ENCODE results near the gene ACAD10.
"Not testable (repeated sequence)": the region's sequence is repeated elsewhere in the genome, so short reads cannot be mapped to it uniquely, and the experiment has no call there.

The ACAD10 gene

GRCh38 chr12:111672822-111673381 is 13.0 kb upstream of the ACAD10 start:
- H3K4me3 ChIP-seq (ENCODE audit: low read length): no peak overlapping the region
- no peak for TF ChIP-seq ZNF274 (IDR thresholded peaks at IDR 0.05; ENCODE audit: low read depth, low read length)

GRCh38 chr12:111673503-111673902 is 12.3 kb upstream of the ACAD10 start:
- no peak for TF ChIP-seq ZNF274 (IDR thresholded peaks at IDR 0.05; ENCODE audit: low read depth, low read length)
- no peak overlapping the region for H3K4me3 ChIP-seq (ENCODE audit: low read length)

DNA sequence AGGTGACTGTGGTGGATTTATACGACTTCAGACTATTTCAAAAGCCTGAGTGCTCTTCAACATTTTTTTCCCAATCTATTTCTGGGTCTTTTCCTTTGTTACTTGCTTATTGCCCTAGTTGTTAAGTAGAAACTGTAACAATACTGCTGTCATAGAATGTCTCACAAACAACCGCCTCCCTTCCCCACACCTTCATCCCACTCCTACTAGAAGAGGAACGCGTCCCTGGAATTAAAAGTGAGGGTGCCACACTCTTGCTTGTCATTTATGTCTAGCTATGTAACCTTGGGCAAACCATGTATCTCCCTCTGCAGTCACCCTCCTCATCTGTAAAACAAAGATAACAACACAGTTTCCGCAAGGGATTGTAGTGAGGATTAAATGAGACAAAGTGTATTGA is 8.7 kb upstream of the ACAD10 start:
- H3K4me3 ChIP-seq (ENCODE audit: low read length): no peak overlapping the region
- TF ChIP-seq ZNF274 (IDR thresholded peaks at IDR 0.05; ENCODE audit: low read depth, low read length): no peak

- H3K4me3 ChIP-seq (ENCODE audit: low read length): peak overlapping the region; percentile 83
These were observed 1.2 kb upstream of the ACAD10 start for GRCh38 chr12:111684485-111685198.

- TF ChIP-seq ZNF274 (IDR thresholded peaks at IDR 0.05; ENCODE audit: low read depth, low read length): no peak
- H3K4me3 ChIP-seq (ENCODE audit: low read length): peak overlapping the region; percentile 83
These were observed 487 bp upstream of the ACAD10 start for GRCh38 chr12:111685322-111685810.

DNA sequence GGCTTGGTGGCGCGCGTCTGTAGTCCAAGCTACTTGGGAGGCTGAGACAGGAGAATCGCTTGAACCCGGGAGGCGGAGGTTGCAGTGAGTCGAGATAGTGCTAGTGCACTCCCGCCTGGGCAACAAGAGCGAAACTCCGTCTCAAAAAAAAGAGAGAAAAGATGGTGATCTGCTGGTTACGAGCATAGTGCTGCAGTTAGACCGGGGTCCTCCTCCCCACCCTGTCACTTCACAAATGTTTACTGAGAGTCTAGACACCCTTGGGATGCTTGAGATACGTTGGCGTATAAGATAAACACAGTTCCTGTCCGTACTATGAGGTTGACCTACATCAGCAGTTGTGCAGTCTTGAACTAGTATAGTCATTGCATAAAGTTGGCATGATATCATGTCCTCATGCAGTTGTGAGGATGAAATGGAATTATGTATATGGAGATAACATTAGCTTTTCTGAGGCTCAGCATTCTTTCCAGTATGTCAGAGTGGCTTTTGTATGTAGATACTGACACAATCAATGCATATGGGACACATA is 787 bp downstream of the ACAD10 start:
- peak overlapping the region; percentile 83 for H3K4me3 ChIP-seq (ENCODE audit: low read length)
- TF ChIP-seq ZNF274 (IDR thresholded peaks at IDR 0.05; ENCODE audit: low read depth, low read length): no peak

DNA sequence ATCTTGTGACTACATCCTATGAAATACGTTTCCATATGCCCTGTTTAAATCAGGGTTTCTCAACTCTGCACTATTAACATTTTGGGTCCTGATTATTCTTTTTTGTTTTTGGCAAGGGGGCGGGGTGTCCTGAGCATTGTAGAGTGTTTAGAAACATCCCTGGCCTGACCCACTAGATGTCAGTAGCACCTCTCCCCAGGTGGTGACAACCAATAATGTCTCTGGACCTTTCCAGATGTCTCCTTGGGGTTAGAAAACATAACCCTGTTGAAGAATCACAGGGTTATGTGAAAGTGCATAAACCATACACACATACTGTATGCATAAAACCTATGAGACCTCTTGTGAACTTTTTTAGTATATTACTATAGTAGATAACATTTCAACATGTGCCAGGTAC is 1.4 kb downstream of the ACAD10 start:
- no peak overlapping the region for H3K4me3 ChIP-seq (ENCODE audit: low read length)
- TF ChIP-seq ZNF274 (IDR thresholded peaks at IDR 0.05; ENCODE audit: low read depth, low read length): no peak

DNA sequence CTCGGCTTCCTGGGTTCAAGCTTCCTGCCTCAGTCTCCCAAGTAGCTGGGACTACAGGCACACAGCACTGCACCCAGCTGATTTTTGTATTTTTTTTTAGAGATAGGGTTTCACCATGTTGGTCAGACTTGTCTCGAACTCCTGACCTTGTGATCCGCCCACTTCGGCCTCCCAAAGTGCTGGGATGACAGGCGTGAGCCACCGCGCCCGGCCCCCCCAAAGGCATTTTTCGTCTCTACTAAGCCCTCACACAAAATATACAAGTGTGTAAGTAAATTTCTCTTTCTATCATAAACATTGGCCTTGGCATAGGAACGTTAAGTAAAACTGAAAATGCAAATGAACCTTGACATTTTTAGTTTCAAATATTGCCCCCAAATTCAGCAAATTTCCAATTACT is 2.1 kb downstream of the ACAD10 start:
- no peak overlapping the region for H3K4me3 ChIP-seq (ENCODE audit: low read length)
- TF ChIP-seq ZNF274 (IDR thresholded peaks at IDR 0.05; ENCODE audit: low read depth, low read length): no peak

DNA sequence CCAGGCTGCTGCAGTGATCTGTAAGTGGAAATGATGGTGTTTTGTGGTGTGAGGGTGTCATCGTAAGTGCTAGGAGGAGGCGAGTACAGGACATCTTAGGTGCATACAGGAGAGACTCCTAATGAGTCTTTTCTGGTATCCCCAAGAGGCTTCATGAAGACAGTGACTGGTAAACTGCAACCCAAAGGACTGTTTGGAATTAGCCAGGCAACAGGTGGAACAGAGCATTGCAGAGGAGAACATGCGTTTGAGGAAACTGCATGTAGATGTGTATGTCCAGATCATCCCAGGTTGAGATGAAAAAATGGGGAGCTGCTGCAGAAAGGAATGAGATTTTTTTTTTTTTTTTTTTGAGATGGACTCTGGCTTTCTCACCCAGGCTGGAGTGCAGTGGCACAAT is 5.4 kb downstream of the ACAD10 start:
- H3K4me3 ChIP-seq (ENCODE audit: low read length): no peak overlapping the region
- no peak for TF ChIP-seq ZNF274 (IDR thresholded peaks at IDR 0.05; ENCODE audit: low read depth, low read length)

DNA sequence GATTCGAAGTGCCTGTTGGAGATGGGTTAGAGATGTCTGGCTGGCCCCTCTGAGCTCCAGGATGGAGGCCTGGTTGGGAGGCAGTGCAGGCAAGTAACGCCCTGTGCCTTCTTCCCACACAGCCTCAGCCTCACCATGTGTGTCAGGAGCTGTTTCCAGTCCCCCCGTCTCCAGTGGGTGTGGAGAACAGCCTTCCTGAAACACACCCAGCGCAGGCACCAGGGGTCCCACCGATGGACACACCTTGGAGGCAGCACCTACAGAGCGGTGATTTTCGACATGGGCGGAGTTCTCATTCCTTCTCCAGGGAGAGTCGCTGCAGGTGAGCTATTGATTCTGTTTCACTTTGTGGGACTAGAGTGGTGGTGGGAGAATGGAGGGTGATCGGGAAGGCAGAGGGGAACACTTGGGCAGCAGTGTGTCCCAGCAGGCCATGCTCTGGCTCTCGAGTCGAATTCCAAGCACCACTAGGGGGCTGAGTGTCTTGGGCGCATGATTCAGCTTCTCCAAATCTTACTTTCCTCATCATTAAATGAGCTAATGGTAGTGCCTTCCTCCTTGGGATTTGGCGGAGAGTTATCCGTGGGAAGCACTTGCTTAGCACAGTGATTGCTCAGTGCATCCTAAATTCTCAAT is 6.8 kb downstream of the ACAD10 start:
- no peak overlapping the region for H3K4me3 ChIP-seq (ENCODE audit: low read length)
- TF ChIP-seq ZNF274 (IDR thresholded peaks at IDR 0.05; ENCODE audit: low read depth, low read length): no peak

GRCh38 chr12:111693818-111694217 is 8.0 kb downstream of the ACAD10 start:
- H3K4me3 ChIP-seq (ENCODE audit: low read length): no peak overlapping the region
- no peak for TF ChIP-seq ZNF274 (IDR thresholded peaks at IDR 0.05; ENCODE audit: low read depth, low read length)

DNA sequence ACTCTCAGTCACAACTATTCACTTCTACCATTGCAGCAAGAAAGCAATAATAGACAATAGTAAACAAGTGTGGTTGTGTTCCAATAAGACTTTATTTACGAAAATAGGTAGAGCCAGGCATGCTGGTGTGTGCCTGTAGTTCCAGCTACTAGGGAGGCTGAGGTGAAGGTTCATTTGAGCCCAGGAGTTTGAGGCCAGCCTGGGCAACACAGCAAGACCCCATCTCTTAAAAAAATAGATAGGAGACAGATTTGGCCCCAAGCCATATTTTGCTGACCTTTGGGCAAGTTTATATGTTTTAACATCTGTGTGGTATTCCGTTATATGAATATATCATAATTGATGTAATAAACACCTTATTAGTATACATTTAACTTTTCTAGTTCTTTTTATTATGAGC is 14.1 kb downstream of the ACAD10 start:
- no peak overlapping the region for H3K4me3 ChIP-seq (ENCODE audit: low read length)
- TF ChIP-seq ZNF274 (IDR thresholded peaks at IDR 0.05; ENCODE audit: low read depth, low read length): no peak

GRCh38 chr12:111705672-111706071 is 19.8 kb downstream of the ACAD10 start:
- no peak overlapping the region for H3K4me3 ChIP-seq (ENCODE audit: low read length)

GRCh38 chr12:111706145-111706544 is 20.3 kb downstream of the ACAD10 start:
- no peak overlapping the region for H3K4me3 ChIP-seq (ENCODE audit: low read length)

More at GRCh38 chr12:111705672-111706071, 19.8 kb downstream of the ACAD10 start:
- no peak for TF ChIP-seq ZNF274 (IDR thresholded peaks at IDR 0.05; ENCODE audit: low read depth, low read length)

DNA sequence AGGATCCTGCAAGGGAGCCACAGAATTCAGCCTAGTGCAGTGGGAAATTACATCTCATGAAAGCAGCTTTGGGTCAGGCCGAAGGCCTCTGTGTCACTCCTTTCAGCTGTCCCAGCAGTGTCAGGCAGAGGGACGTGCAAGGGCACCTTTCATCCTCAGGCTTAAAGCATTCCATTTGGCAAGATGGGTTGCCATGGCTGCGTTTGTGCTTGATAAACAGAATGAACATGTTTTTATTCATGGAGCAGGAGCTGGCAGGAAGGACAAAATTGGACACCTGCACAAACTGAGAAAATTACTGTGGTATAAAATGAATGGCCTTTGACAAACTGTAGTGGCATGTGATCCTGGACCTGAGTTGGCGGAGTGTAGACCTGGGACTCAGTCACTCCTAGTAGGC is 29.4 kb downstream of the ACAD10 start:
- H3K4me3 ChIP-seq (ENCODE audit: low read length): no peak overlapping the region

More at GRCh38 chr12:111706145-111706544, 20.3 kb downstream of the ACAD10 start:
- no peak for TF ChIP-seq ZNF274 (IDR thresholded peaks at IDR 0.05; ENCODE audit: low read depth, low read length)

DNA sequence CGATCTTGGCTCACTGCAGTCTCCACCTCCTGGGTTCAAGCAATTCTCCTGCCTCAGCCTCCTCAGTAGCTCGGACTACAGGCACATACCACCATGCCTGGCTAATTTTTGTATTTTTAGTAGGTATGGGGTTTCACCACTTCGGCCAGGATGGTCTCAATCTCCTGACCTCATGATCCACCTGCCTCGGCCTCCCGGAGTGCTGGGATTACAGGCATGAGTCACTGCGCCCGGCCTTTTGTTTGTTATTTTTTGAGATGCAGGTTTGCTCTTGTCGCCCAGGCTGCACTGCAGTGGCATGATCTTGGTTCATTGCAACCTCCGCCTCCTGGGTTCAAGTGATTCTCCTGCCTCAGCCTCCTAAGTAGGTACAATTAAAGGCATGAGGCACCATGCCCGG is 33.5 kb downstream of the ACAD10 start:
- not testable (repeated sequence) for H3K4me3 ChIP-seq (ENCODE audit: low read length)

More for the DNA sequence above, 29.4 kb downstream of the ACAD10 start:
- TF ChIP-seq ZNF274 (IDR thresholded peaks at IDR 0.05; ENCODE audit: low read depth, low read length): no peak
